Cerebellar nuclear complex (tissue), 1 donor: ENCODE measurements around the gene MPP2.
"Not testable (repeated sequence)": the region's sequence is repeated elsewhere in the genome, so short reads cannot be mapped to it uniquely, and the experiment has no call there.

Experiments used
- DNase-seq, 2 experiments: peaks; one replicate each; lab custom pipeline; 2025; lab: John Stamatoyannopoulos, UW

Gene MPP2

DNA sequence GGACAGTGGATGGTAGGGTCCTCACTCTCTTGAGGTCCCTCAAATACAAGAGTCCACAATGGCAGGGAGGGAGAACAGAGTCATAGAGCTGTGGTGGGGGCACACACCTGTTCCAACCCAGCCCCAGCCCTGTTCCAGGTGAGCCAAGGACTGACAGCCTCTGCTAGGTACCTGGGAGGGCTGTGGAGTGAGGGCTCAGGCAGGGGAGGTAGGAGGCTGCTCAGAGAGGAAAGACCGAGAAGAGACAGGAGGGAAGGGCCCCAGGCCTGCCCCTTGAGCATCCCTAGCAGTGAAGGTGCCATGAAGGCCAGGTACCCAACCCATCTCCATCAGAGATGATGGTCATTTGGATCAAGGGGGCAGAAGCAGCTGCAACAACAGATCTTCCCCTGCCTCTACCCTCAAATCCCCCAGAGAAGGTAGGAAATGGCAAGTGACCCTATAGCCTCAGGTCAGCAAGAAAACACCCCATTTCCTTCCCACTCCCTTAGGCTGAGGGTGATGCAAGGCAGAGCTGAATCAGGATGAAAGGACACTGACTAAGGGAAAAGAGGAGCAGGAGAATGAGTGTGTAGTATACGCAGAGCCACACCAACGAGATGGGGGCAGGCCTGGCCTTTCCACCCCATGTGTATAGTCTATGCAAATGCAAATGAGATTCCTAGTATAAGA, 31.7 kb downstream of the MPP2 start:
- no peak for DNase-seq

DNA sequence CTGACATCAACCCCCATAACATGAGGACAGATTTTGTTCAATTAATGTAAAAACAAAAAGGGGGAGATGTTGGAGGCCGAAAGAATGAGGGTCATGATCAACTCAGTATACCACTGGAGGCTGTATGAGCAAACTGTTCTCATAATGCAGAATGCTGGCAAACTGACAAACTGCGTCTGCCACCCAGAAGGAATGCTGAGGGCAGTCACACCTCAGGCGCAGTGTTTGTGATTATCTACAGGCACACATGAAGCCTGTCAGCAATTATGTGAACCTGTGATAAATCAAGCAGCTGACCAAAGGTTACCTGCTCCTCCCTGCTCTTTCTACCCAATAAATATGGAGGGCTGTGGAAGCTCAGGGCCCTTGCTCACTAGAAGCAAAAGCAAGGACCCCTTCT, 33.0 kb downstream of the MPP2 start:
- DNase-seq: no peak

DNA sequence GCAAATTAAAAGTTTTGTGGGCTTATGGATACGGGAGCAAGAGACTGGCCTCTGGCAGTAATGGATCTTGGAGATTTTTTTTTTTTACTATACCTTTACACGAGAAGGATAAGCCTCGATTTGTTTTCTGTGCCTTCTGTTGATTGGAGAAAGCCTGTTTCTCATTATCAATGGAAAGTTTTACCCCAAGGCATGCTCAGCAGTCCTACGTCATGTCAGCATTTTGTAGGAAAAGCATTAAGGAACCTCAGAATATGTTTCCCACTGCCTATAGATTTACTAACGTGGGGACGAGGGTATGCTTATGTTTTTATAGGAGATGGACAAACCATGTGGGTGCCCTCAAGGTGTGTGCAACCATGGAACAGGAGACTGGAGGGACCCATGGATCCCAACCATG, 33.5 kb downstream of the MPP2 start:
- no peak for DNase-seq

DNA sequence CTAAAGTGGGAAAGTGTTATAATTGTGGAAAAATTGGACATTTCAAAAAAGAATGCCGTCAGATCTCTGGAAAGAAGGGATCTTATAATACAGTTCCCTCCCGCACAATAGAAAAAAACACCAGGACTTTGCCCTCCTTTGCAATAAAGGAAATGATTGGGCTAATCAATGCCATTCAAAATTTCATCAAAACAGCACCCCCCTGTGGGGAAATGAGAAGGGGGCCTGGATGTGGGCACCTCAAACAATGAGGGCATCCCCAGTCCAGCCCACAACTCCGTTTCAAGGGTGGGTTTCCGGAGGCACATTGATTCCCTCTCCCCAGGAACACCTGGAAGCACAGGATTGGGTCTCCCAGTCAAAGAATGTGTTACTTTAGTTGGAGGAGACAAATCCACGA, 34.2 kb downstream of the MPP2 start:
- no peak for DNase-seq

DNA sequence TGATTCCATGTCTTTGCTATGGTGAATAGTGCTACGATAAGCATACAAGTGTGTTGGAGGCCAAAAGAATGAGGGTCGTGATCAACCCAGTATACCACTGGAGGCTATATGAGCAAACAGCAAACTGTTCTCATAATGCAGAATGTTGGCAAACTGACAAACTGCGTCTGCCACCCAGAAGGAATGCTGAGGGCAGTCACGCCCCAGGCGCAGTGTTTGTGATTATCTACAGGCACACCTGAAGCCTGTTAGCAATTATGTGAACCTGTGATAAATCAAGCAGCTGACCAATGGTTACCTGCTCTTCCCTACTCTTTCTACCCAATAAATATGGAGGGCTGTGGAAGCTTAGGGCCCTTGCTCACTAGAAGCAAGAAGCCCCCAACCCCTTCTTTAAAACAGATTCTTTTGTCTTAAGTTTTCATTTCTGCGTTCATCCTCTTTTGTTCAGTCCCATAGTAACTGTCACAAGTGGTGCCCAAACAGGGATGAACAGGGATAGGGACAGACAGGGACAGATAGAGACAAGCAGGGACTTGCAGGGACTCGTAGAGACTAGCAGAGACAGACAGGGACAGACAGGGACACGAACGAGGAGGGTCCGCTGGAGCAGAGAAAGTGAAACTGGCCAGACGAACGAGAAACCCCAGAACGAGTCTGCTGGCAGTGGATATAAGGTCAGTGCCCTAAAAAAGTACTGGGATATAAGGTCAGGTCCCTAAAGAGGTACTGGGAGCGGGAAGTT, 35.2 kb downstream of the MPP2 start:
- DNase-seq: no peak

DNA sequence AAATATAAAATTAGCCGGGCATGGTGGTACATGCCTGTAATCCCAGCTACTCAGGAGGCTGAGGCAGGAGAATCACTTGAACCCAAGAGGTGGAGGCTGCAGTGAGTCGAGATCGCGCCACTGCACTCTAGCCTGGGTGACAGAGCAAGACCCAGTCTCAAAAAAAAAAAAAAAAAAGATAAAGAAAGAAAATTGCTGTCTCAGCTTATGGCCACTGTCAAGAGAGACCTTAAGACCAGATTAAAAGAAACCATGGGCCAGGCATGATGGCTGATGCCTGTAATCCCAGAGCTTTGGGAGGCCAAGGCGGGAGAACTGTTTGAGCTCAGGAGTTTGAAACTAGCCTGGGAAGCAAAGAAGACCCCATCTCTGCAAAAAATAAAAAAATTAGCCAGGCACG, 38.3 kb downstream of the MPP2 start:
- DNase-seq: not testable (repeated sequence)

DNA sequence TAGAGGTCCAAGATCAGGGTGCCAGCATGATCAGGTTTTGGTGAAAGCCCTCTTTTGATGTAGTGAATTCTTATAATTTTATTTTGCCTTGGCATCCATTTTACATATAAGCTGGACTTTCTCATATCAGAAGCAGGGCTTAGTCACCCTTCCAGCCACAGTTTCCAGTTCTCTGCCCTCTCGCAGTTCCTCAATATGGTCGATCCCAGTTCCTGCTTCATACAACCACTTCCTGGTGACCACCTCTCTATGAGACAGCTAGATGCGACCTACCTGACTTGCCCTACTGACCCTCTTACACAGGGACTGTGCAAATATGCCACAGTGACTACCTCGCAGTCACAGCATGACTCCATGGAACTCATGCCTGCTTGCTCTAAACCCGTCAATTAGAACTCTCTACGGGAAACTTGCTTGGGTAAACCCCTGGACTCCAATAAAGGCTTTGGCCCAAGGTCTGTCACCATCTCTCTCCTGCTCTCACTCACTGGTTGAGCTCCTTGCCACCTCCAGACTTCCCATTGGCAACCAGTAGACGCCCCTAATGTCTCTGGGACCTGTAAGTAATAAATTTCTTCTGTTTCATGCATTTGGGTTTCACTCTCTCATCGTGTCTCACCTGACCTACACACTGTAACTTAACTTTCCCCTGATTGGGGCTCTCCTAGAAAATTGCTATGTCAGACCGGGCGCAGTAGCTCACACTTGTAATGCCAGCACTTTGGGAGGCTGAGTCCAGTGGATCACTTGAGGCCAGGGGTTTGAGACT, 38.9 kb downstream of the MPP2 start:
- DNase-seq: no peak

DNA sequence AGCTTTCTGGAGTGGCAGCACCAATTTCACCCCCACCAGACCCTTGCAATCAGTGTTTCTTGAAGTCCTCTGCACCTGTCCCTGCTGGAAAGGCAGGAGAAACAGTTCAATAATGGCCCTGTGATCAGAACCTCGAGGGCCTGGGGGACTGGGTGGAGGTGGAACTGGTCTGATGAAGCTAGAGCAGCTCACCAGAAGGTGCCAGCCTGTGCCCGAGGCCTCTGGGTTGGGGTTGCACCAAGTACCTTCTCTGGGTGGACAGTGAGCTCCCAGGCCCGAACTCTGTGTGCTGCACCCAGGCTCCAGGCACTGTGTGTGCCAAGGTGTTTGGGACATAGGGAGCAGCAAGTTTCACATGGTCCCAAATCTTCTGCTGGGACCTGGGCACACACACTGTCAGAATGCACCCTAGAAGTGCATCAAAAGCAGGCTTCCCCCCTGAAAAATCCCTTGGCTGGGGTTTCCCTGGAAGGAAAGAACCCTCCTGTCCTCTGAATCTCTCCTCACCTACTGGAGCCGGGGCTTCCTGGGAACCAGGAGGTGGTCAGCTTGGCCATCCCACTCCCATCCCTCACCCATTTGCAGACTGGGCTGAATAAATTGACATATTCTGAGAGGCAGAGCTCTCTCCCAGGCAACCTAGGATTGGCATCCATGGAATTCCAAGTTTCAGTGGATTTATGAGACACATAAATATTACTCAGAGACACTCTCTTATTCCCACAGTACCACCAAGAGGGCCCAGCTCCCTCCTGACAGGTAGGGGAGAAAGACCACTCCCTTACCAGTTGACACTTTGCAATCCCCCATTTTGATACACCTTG, 43.0 kb downstream of the MPP2 start:
- no peak for DNase-seq

DNA sequence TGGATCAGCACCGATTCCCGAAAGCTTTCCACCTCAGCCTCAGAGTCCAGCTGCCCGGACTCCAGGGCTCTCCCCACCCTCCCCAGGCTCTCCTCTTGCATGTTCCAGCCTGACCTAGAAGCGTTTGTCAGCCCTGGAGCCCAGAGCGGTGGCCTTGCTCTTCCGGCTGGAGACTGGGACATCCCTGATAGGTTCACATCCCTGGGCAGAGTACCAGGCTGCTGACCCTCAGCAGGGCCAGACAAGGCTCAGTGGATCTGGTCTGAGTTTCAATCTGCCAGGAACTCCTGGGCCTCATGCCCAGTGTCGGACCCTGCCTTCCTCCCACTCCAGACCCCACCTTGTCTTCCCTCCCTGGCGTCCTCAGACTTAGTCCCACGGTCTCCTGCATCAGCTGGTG, 45.4 kb downstream of the MPP2 start:
- DNase-seq: no peak

DNA sequence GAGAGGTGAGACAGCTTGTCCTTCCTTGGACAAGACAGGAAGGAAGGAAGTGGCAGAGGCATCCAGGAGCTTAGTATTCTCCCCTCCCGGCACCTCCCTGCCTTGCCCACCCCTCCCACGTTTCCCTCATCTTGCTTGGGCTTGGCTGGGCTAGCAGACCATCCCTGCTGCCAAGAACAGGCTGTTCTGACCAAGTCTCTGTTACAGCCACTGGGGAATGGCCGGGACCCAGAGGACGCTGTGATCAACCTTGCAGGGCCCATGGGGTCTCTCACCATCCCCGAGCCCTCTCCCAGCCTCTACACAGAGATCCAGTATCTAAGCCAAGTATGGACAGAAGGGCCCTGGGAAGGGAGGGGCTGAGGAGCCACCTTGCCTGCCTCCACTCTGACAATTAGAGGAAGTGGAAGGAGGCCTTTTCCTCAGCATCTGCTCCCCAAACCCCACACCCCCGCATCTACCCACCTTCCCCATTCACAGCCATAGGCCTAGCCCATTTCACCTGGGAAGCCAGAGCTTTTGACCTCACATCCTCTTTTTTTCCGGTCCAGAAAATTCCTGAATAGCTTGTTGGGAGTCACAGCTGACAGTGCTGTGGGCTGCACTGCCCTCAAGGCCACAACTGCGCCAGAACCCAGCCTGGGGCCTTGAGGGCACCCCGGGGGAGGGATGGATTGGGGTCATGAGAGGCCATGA, 46.3 kb downstream of the MPP2 start:
- DNase-seq: no peak

DNA sequence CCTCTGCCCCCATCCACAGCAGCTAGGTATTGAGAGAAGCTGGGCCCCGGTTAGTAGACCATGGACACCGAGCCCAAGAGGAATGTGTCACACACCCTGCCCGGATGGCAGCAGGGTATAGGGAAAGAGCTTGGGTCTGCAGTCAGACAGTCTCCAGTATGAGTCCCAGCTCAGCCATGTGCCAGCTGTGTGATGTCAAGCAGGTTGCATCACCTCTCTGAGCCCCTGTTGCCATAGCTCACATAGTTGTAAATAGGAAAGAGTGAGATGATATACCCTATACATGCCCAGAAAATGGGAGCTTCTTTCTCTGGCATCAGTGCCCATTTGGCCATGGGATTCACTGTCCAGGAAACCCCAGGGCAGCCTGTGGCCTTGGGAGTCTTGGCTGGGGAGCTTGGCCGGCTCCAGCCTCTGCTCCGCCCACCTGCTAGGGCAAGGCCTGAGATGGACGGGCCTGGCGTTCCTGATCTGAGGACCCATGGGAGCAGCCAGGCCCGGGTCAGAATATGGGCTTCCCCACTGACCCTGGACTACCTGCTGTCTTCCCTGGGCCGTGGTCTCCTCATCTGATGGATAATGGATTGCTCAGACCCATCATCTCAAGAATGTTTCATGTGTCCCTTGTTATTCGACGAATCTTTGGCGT, 47.1 kb downstream of the MPP2 start:
- DNase-seq: no peak

DNA sequence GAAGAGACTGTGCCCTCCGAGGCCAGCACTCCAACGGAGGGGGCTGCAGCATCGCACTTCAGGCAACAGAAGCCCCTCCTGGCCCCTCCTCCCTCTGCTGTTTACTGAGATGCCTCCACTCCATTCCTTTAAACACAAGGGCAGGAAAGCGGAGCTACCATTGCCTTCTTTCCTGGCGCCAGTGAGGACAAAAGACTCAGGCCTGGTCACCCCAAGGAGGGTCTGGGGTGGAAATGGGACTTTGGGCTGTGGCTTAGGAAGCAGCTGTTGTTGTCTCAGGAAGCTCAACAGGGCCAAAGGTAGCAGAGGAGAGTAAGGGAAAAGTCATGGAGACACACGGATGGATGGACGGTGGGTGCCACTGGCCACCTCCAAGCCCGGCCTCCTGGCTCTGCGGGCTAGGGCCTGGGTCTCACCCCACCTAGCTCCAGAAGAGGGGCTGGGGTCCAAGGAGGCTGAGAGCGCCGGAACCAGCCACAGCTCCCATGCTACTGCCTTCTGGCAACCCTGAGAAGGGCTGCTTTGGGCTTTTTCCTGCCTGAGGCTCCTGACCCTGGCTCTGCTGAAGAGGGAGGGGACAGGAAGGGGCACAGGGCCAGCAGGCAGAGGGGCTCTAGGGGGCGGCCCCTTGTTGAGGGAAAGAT, 49.3 kb downstream of the MPP2 start:
- no peak for DNase-seq

DNA sequence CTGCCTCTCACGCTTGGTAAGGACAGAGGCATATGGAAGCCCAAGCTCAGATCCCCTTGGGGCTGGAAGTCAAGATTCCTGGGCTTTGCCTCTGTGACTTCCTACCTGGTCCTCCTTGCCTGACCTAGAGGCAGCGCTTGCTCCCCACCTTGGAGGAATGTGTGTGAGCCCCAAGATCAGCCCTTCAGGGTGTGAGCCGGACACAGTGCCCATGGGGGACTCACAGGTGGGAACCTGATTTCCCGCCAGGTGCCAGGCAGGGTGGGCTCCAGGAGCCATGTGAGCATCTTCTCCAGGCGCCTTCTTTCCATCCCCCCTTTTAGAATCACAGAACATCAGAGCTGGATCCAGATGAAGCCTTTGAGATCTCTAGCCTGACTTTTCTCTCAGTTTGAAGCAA, 50.2 kb downstream of the MPP2 start:
- DNase-seq: no peak

DNA sequence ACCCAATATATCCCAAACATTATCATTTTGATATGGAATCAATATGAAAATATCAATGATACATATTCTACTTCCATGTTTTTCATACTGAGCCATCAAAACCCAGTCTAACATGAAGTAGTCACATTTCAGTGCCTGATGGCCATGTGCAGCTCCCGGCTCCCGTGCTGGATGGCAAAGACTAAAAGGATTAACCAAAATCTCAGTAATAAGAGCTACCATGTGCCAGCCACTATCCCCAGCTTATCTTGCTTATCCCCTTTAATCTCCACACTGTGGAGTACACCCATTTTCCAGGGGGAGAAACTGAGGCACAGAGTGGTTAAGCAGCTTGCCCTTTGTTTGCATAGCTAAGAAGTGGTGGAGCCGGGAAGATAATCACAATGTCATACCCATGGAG, 51.2 kb downstream of the MPP2 start:
- DNase-seq: no peak

DNA sequence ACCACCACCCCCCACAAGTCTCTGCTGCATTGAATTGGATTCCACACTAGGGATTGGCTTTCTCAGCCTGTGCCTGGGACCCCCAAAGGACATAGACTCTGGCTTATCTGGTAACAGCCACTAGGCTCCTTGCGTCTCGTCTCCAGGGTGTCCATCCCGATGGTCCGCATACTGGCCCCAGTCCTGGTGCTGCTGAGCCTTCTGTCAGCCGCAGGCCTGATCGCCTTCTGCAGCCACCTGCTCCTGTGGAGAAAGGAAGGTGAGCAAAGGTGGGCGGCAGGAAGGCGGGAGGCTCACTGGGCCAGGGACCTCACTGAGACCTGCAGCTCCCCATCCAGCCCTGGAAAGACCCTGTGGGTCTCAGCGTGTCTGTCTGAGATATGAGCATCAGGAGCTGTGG, 52.3 kb downstream of the MPP2 start:
- DNase-seq: no peak

DNA sequence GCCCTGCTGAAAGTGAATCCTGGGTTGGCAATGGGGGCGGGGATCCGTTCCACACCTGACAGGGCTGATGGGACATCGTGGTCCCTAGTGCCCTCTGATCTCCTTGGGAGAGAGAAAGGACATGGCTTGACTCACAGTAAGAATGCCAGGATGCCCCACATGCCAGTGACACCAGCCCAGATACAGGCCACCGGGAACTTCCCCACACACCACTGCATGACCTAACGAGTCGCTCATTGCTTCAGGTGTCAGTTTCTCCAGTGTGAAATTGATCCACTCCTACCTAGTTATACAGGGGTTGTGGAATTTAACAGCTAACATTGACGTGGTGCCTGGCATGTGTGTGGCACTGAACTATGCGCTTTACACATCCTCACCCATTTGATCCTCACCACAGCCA, 52.8 kb downstream of the MPP2 start:
- DNase-seq: no peak

DNA sequence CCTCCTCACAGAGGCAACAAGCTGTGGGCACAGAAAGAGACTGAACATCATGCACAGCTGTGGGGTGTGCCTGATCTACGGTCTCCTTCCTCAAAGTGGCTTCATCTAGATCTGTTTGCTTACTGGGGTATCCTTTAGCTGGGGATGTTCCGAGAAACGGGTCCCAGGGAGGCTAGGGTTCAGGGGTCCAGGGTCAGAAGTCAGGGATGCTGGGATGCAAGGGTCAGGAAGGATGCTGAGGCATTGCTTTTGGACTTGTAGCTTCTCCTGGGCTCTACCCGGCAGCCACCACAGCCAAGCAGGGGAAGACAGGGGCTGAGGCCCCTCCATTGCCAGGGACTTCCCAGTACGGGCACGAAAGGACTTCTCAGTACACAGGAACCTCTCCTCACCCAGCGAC, 53.8 kb downstream of the MPP2 start:
- no peak for DNase-seq

DNA sequence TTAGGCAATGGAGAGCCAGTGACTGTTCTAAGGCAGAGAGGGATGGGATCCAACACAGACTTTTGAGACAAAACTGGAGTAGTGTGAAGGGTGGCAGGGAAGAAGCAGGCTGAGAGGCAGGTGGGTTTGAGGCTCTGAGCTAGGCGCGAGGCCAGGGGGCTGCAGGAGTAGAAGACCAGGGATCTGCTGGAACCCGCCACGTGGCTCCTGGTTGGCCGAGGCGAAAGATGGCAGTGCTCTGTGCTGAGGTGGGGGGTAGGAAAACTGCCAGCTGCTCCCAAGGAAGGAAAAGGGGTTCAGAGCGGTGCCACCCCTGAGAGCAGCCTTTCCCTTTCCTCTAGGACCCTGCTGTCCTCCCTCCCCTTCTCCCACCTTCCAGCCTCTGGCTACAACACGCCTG, 54.8 kb downstream of the MPP2 start:
- no peak for DNase-seq

DNA sequence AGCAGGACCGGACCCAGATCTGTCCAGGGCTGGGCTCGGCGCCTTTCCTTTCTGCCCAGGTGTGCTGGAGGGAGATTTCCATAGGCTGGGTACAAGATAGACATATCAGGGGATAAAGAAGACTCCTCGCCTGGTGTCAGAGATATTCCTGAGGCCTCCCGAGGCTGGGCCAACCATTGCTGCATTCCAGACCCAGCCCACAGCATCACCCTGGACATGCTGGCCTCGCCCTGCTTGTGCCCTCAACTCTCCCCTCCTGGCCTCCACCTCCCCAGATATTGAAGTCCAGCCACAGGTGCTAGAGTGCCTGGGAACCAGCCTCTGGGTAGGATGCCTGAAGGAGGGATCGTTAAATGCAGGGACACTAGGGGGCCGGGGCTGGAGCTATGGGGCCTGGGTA, 58.2 kb downstream of the MPP2 start:
- DNase-seq: no peak

DNA sequence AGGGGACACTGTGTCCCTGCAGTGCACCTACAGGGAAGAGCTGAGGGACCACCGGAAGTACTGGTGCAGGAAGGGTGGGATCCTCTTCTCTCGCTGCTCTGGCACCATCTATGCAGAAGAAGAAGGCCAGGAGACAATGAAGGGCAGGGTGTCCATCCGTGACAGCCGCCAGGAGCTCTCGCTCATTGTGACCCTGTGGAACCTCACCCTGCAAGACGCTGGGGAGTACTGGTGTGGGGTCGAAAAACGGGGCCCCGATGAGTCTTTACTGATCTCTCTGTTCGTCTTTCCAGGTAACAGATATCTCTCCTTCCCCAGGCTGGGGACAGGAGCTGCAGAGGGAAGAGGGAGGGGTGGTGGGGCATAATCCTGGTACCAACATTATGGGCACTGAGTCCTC, 58.7 kb downstream of the MPP2 start:
- DNase-seq: no peak

DNA sequence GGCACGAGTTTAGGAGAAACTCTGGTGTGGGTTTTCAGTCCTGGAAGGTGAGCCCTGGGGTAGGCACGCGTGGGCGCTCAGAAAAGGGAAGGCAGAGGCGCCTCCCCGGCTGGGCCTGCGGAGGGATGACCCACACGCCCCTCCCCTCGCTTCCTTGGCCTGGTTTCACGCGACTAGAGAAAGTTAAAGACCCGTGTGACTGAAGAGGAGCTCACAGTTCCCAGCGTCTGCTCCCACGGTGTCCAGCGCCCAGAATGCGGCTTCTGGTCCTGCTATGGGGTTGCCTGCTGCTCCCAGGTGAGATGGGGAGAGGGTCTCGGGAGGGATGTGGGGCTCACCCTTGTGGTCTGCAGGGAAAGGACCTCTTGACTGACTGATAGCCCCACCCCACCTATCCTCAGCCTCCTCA, 60.4 kb downstream of the MPP2 start, which contains the start of gene CD300LG:
TSS of gene CD300LG (plus strand) at position 214 of the 409 bp plus-strand sequence. CDS start at position 255, 41 bp downstream.
- no peak for DNase-seq
